Measurements from ENCODE around the gene JSRP1. TPM values are rescaled to one million over a fixed set of nuclear protein-coding genes. Genes with fewer than 3 reads are reported as not detected.

JSRP1 gene
- total and polyA plus RNA-seq, 7 donors = 107 to 271 (median 137) TPM

DNA sequence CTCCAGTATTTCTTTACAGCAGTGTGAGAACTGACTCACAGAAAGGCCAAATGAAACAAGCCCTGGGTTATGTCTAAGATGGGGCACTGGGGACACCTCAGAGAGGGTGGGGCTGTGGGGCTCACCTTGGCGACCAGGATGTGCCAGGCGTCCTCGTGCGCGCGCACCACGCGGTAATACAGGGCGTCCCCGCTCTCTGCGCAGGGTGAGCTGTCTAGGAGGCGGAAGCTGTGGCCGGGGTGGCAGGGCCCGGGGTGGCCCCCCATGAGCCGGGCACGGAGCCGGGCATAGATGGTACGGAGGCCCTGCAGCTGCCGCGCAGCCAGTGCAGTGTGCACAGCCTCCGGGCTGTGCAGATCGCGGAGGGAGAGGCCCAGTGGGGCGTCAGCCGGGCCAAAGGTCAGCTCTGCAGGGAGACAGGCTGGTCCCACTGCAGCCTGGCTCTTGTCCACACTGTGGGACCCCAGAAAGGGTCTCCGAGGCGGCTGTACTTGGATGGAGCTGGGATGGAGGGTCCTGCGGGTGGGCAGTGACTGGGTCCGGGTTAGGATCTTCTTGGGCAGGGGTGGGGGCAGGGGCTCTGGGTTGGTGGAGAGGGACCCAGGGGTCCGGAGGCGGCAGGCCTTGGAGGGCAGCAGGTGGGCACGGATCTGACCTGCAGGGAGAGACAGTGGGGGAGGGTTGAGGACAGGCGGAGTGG is 22.4 kb upstream of the JSRP1 start:
- no peaks in the 10 kb centered on the region for H3K27me3 ChIP-seq (ENCODE audit: insufficient read depth in 3 of 3, low read length in 2 of 3)
- no peak overlapping the region for H3K27ac ChIP-seq
- H3K4me3 ChIP-seq = no peak overlapping the region
- no peak for ATAC-seq
- H3K4me1 ChIP-seq = peaks cover 22% of the 10 kb centered on the region
- no peak for DNase-seq
- intact Hi-C loops (cut with DNase I) = loop anchor here in 1 of 2 donors (5.0 to 10.0 kb wide), 3 partner anchors 39 to 124 kb away; partner anchors contain the start of gene AP3D1
- 86 to 87% (median 86%) methylated on average over 33 of the region's 33 CpGs for WGBS, 3 donors
- peaks cover 0 to 6% of the 10 kb centered on the region in 2 donors for H3K36me3 ChIP-seq (ENCODE audit: insufficient read depth in 1 of 2, low read depth in 1 of 2)
- TF ChIP-seq, protein P1, sequence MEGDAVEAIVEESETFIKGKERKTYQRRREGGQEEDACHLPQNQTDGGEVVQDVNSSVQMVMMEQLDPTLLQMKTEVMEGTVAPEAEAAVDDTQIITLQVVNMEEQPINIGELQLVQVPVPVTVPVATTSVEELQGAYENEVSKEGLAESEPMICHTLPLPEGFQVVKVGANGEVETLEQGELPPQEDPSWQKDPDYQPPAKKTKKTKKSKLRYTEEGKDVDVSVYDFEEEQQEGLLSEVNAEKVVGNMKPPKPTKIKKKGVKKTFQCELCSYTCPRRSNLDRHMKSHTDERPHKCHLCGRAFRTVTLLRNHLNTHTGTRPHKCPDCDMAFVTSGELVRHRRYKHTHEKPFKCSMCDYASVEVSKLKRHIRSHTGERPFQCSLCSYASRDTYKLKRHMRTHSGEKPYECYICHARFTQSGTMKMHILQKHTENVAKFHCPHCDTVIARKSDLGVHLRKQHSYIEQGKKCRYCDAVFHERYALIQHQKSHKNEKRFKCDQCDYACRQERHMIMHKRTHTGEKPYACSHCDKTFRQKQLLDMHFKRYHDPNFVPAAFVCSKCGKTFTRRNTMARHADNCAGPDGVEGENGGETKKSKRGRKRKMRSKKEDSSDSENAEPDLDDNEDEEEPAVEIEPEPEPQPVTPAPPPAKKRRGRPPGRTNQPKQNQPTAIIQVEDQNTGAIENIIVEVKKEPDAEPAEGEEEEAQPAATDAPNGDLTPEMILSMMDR (IDR thresholded peaks at IDR 0.05) = no peak
- no peaks in the 10 kb centered on the region for H3K9me3 ChIP-seq

- TF ChIP-seq, protein P1 (IDR thresholded peaks at IDR 0.05) = no peak
- DNase-seq (no peak), ATAC-seq (no peak)
- intact Hi-C loops (cut with DNase I) = loop anchor here in 1 of 2 donors (5.0 to 10.0 kb wide), 3 partner anchors 40 to 122 kb away; partner anchors contain the start of gene AP3D1
- Histone ChIP-seq H3K9me3 (no peaks in the 10 kb centered on the region), H3K36me3 (ENCODE audit: insufficient read depth in 1 of 2, low read depth in 1 of 2) (peaks cover 0 to 18% of the 10 kb centered on the region in 2 donors), H3K27me3 (ENCODE audit: insufficient read depth in 3 of 3, low read length in 2 of 3) (no peaks in the 10 kb centered on the region), H3K4me3 (no peak overlapping the region), H3K27ac (no peak overlapping the region), H3K4me1 (peaks cover 37% of the 10 kb centered on the region)
- 81 to 85% (median 84%) methylated on average over 9 of the region's 9 CpGs for WGBS, 3 donors
Observed at GRCh38 chr19:2277138-2277537, 20.9 kb upstream of the JSRP1 start.

DNA sequence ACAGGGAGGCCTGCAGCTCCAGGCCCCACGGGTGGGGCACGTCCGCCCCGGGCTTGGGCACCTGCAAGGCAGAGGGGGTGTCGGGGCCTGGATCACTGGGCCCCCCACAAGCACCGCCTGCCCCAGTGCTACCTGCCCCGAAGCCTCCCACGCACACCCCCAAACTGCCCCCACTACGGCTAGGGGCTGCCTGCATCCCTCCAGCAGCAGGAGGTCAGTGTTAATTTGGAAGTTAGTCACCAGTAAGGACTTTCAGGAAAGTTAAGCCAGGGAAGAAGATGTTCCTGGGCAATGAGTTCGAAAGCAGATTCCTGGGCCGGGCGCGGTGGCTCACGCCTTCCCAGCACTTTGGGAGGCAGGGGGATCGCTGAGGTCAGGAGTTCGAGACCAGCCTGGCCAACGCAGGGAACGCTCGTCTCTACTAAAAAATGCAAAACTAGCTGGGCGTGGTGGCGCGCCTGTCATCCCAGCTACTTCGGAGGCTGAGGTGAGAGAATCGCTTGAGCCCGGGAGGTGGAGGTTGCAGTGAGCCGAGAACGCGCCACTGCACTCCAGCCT is 20.3 kb upstream of the JSRP1 start:
- no peak for ATAC-seq
- intact Hi-C loops (cut with DNase I) = loop anchor here in 1 of 2 donors (5.0 to 10.0 kb wide), 3 partner anchors 41 to 122 kb away; partner anchors contain the start of gene AP3D1
- 86 to 92% (median 90%) methylated on average over 28 of the region's 28 CpGs for WGBS, 3 donors

GRCh38 chr19:2275588-2276428 is 19.6 kb upstream of the JSRP1 start:
- H3K36me3 ChIP-seq (ENCODE audit: insufficient read depth in 1 of 2, low read depth in 1 of 2) = peaks cover 0 to 28% of the 10 kb centered on the region in 2 donors
- ATAC-seq (peak; percentile 11 to 36 (median 20)), DNase-seq (peak; percentile 68 to 79)
- 52 to 62% (median 55%) methylated on average over 66 to 74 of the region's 74 CpGs for WGBS, 3 donors
- H3K4me1 ChIP-seq = peaks cover 47% of the 10 kb centered on the region
- TF ChIP-seq, protein P1 (IDR thresholded peaks at IDR 0.05) = no peak
- H3K27ac ChIP-seq = peak overlapping the region; percentile 58
- no peaks in the 10 kb centered on the region for H3K9me3 ChIP-seq
- intact Hi-C loops (cut with DNase I) = loop anchor here (2.0 to 10.0 kb wide), 4 partner anchors 41 to 121 kb away; partner anchors contain the start of gene AP3D1 (in 1 of the 2)
- no peaks in the 10 kb centered on the region for H3K27me3 ChIP-seq (ENCODE audit: insufficient read depth in 3 of 3, low read length in 2 of 3)
- peak overlapping the region; percentile 28 for H3K4me3 ChIP-seq

More for the DNA sequence above, 20.3 kb upstream of the JSRP1 start:
- TF ChIP-seq, protein P1 (IDR thresholded peaks at IDR 0.05) = no peak
- Histone ChIP-seq H3K4me1 (peaks cover 43% of the 10 kb centered on the region), H3K36me3 (ENCODE audit: insufficient read depth in 1 of 2, low read depth in 1 of 2) (peaks cover 0 to 25% of the 10 kb centered on the region in 2 donors), H3K27me3 (ENCODE audit: insufficient read depth in 3 of 3, low read length in 2 of 3) (no peaks in the 10 kb centered on the region), H3K27ac (no peak overlapping the region), H3K4me3 (peak overlapping the region; percentile 28), H3K9me3 (no peaks in the 10 kb centered on the region)
- DNase-seq = no peak
